M059J (cell line): ENCODE results near the gene LAMTOR1. TPM values are rescaled to one million over a fixed set of nuclear protein-coding genes. Genes with fewer than 3 reads are reported as not detected.

Source experiments
- DNase-seq: peaks from one replicate; pipeline ENCODE4 v3.0.0-alpha.2; 2012; ENCODE audit warnings: low read depth
- total RNA-seq: library from RNA; depleted of rRNA; stranded (reverse); fragments of >200 nt; shearing (Covaris generic); gene quantifications from 2 replicates; pipeline ENCODE4 v1.2.3, GENCODE V29; 2014

LAMTOR1 gene
- total RNA-seq, 1 experiment from 2014 or later: 114 TPM

- DNase-seq: no peak
These were observed 21.2 kb downstream of the LAMTOR1 start for GRCh38 chr11:72081821-72082453.

DNA sequence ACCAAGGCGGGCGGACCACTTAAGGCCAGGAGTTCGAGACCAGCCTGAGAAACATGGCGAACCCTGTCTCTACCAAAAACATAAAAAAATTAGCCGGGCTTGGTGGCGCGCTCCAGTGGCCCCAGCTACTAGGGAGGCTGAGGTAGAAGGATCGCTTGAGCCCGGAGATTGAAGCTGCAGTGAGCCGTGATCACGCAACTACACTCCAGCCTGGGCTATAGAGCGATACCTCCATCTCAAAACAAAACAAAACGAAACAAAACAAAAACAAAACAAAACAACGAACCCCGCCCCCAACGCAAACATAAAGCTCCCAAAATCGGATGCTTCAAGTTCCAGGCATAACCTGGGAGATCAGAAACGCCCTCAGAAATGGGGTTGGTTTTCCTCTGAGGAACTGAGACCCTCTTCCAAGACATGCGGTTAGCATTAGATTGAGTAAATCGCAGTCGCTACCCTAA lies 21.9 kb downstream of the LAMTOR1 start:
- DNase-seq: no peak

GRCh38 chr11:72080326-72081183 lies 22.5 kb downstream of the LAMTOR1 start, which contains the start of the genes LRRC51 and NUMA1:
LRRC51 (plus strand) TSS chr11:72080850; CDS start chr11:72089084, 8,234 bp downstream.
NUMA1 (minus strand) TSS chr11:72080542; CDS start chr11:72035943, 44,599 bp downstream.
- peak; percentile 100 for DNase-seq

- DNase-seq: peak; percentile 39
These were observed 23.2 kb downstream of the LAMTOR1 start for GRCh38 chr11:72079819-72080325.

GRCh38 chr11:72078477-72078876 lies 24.6 kb downstream of the LAMTOR1 start:
- peak; percentile 55 for DNase-seq

DNA sequence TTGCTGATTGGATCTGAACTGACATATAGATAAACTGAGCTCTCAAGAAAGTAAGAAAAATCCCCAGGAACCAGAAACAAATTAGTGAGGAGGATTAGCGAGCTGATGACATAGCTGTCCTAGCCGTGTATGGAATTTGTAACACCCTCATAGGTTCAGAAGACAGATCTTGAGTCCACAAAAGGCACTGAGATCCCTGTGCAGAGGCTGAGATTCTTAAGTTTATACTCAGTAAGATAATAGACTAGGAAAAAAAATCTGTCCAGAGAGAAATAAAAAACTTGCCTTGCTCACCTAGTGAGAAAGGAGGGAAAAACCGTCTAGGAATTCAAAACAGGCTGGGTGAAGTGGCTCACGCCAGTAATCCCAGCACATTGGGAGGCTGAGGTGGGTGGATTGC lies 27.3 kb downstream of the LAMTOR1 start:
- DNase-seq: no peak

DNA sequence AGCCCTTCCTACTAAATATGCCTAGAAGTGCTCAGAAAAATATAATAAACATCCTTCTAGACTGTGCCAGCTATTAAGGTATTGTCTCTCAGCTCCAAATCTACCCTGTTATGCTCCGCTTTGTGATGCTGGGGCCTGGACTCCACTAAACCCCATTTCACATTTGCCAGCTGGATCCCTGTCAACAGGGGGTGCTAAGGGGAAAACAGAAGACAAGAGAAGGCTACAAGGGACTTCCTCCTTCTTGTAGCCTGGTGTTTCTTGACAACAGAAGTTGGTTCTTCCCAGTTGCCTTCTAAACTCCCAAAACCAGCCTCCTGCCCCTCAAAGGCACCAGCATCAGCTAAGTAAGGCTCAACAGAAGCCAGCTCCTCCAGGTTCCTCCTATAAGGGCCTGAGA lies 28.0 kb downstream of the LAMTOR1 start:
- DNase-seq: peak; percentile 57

GRCh38 chr11:72072348-72072747 lies 30.7 kb downstream of the LAMTOR1 start:
- DNase-seq: peak; percentile 93

DNA sequence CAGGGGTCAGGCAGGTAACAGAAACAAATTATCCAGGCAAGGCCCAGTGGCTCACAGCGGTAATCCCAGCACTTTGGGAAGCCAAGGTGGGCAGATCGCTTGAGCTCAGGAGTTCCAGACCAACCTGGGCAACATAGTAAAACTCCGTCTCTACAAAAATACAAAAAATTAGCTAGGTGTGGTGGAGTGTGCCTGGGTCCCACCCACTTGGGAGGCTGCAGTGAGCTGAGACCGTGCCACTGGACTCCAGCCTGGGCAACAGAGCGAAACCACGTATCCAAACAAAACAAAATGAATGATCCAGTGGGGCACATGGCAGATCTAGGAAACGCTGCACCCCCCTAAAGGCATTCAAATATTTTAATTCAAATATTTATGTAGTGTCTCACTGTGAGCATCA lies 32.6 kb downstream of the LAMTOR1 start:
- DNase-seq: no peak

DNA sequence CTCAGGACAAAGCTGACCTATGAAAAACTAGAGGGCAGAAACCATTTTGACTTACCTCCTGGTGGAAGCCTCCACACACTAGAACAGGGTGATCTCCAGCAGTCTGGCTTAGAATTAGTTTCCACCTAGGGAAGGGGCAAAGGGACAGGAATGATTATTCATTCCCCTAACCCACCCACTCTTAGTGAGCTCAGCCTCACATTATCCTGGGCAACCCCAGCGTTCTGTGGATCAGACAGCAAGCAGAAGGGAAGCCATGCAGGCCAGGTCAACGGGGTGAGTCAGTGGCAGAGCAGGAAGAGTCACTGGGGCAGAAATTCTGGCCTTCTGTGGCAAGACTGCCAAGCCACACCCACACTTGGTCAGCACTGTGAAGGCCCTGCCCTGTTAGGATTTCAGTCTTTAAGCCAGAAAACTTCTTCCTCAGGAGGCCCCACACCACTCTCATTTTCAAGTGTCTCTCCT lies 33.3 kb downstream of the LAMTOR1 start:
- DNase-seq: peak; percentile 92

DNA sequence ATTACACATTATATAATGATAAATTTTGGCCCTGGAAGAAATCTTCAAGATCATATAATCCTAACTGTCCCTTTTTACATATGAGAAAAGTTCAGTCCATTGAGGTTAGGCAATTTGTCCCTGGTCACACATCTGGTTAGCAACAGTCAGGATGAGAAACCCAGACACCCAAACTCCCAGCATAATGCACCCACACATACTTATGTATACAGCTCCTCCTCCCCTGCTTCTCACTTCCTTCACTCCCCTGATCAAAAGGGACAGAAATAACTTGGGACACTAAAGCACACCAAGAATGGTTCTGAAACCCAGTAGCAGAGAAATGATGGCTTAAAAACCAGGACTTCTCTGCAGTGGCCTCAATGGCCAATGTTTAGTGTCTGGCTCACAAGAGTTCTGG lies 33.9 kb downstream of the LAMTOR1 start:
- DNase-seq: no peak

- DNase-seq: no peak
These were observed 35.4 kb downstream of the LAMTOR1 start for GRCh38 chr11:72067676-72068075.

GRCh38 chr11:72067266-72067665 lies 35.8 kb downstream of the LAMTOR1 start:
- DNase-seq: no peak

GRCh38 chr11:72066855-72067254 lies 36.2 kb downstream of the LAMTOR1 start:
- no peak for DNase-seq

GRCh38 chr11:72061739-72062396 lies 41.2 kb downstream of the LAMTOR1 start:
- DNase-seq: no peak

- DNase-seq: no peak
These were observed 44.6 kb downstream of the LAMTOR1 start for GRCh38 chr11:72058416-72059034.

- DNase-seq: no peak
These were observed 54.2 kb downstream of the LAMTOR1 start for GRCh38 chr11:72048766-72049460.
